K562 (cell line): ENCODE results near the gene RBM5. TPM values are rescaled to one million over a fixed set of nuclear protein-coding genes. Genes with fewer than 3 reads are reported as not detected.
A peak's percentile ranks its signal among the peaks of the same experiment; 100 is the strongest.

Experiments used
- ATAC-seq: fragments of 200-7000 bp; cut with Tn5 transposase; 3 replicates; pipeline ENCODE4 v1.9.1; 2020; ENCODE audit warnings: moderate library complexity
- BruUV-seq: library from RNA; stranded (reverse); fragments of 400-500 nt; replicated peaks from 2 replicates; lab custom pipeline; 2021; lab: Mats Ljungman, UMichigan
- CTCF ChIA-PET: fragments of 300-600 bp; formaldehyde crosslinking; extraction: SDS; loops from one replicate; lab custom pipeline; 2021; ENCODE audit warnings: low intra/inter-chr PET ratio; lab: Yijun Ruan, JAX
- POLR2A ChIA-PET: fragments of 300-600, 350-650 bp; sonication (Branson Sonifier 250); formaldehyde crosslinking; extraction: SDS; loops from one replicate; lab custom pipeline; 2021; ENCODE audit warnings: antibody characterized with exemption, inconsistent platforms; lab: Yijun Ruan, JAX
- DNase-seq, 4 experiments: peaks; one replicate each; pipeline versions ENCODE4 v3.0.0 to v3.0.0-alpha.2; 2011 to 2018; ENCODE audit warnings: low spot score in 3 of 4, mixed read lengths in 3 of 4; ENCODE audit errors: extremely low read depth in 1 of 4
- FAIRE-seq: peaks from 2 replicates; lab custom pipeline; 2011; peaks lifted over from hg19 to GRCh38; lab: Jason Lieb, UNC
- H2AFZ ChIP-seq: 2 replicates; pipeline ENCODE4 v1.6.0; 2011; ENCODE audit warnings: low read depth, low read length, control low read depth, inconsistent platforms
- H3K27ac ChIP-seq: fragments of 200-600 bp; 3 replicates; pipeline ENCODE4 v1.8.0; 2011; ENCODE audit warnings: low read depth, mild to moderate bottlenecking, control low read depth, inconsistent platforms, low read length, moderate library complexity, mixed read lengths; ENCODE audit errors: extremely low read depth
- H3K27me3 ChIP-seq, 2 experiments: fragments of 300-600 bp in 1 of 2; 2 replicates in 1 of 2; 3 replicates in 1 of 2; pipeline versions ENCODE4 v1.6.0 to v1.8.0; 2011; ENCODE audit warnings: inconsistent platforms in 2 of 2, low read length in 2 of 2, mild to moderate bottlenecking in 1 of 2, mixed read lengths in 1 of 2, moderate library complexity in 1 of 2; ENCODE audit not compliant: control insufficient read depth in 2 of 2, insufficient read depth in 2 of 2
- H3K36me3 ChIP-seq: fragments of 300-600 bp; 3 replicates; pipeline ENCODE4 v1.8.0; 2011; ENCODE audit warnings: mild to moderate bottlenecking, low read length, inconsistent platforms; ENCODE audit not compliant: control insufficient read depth, insufficient read depth
- H3K4me1 ChIP-seq, 2 experiments: fragments of 200-600 bp in 1 of 2; replicated peaks in 1 of 2; 2 replicates in 1 of 2; 3 replicates in 1 of 2; pipeline versions ENCODE4 v1.5.1 to v1.8.0; 2011; ENCODE audit warnings: inconsistent platforms in 2 of 2, low read length in 2 of 2, mild to moderate bottlenecking in 1 of 2, mixed read lengths in 1 of 2, moderate library complexity in 1 of 2; ENCODE audit not compliant: control insufficient read depth in 2 of 2, insufficient read depth in 2 of 2
- H3K4me2 ChIP-seq: 2 replicates; pipeline ENCODE4 v1.6.1; 2011; ENCODE audit warnings: low read length, control low read depth, inconsistent platforms, mixed read lengths; ENCODE audit not compliant: insufficient read depth
- H3K4me3 ChIP-seq: fragments of 200-600 bp; sonication (generic), shearing (Covaris generic); 2 replicates; pipeline ENCODE4 v1.5.1; 2016; ENCODE audit warnings: control low read depth, inconsistent platforms
- H3K79me2 ChIP-seq: fragments of 200-600 bp; 3 replicates; pipeline ENCODE4 v1.8.0; 2011; ENCODE audit warnings: low read length, inconsistent platforms; ENCODE audit not compliant: control insufficient read depth, insufficient read depth
- H3K9ac ChIP-seq, 2 experiments: 2 replicates each; pipeline versions ENCODE4 v1.6.0 to v1.6.1; 2011; ENCODE audit warnings: low read depth in 2 of 2, low read length in 2 of 2, control low read depth in 1 of 2, inconsistent platforms in 1 of 2, mild to moderate bottlenecking in 1 of 2, mixed read lengths in 1 of 2; ENCODE audit not compliant: insufficient read depth in 1 of 2
- H3K9me1 ChIP-seq: one replicate; pipeline ENCODE4 v1.6.0; 2011; ENCODE audit warnings: inconsistent platforms, mild to moderate bottlenecking, low read length, moderate library complexity; ENCODE audit not compliant: control insufficient read depth, insufficient read depth
- H3K9me3 ChIP-seq: replicated peaks from 2 replicates; pipeline ENCODE4 v1.5.1; 2011; ENCODE audit warnings: low read depth, low read length, inconsistent platforms; ENCODE audit not compliant: control insufficient read depth, insufficient read depth
- H4K20me1 ChIP-seq: replicated peaks from 2 replicates; pipeline ENCODE4 v1.6.1; 2011; ENCODE audit warnings: low read length, inconsistent platforms, mixed read lengths; ENCODE audit not compliant: control insufficient read depth, insufficient read depth
- SOX6 ChIP-seq: fragments of 450-650 bp; IDR thresholded peaks from 2 replicates; pipeline ENCODE4 v1.6.1; 2014; ENCODE audit warnings: mild to moderate bottlenecking
- TRIM28 ChIP-seq: fragments of 450-650 bp; IDR thresholded peaks from 2 replicates; pipeline ENCODE4 v1.6.1; 2017
- ZFP36 ChIP-seq: fragments of 150-350 bp; IDR thresholded peaks from 2 replicates; pipeline ENCODE4 v1.6.1; 2018; ENCODE audit warnings: low read length, low read depth; ENCODE audit not compliant: partially characterized antibody
- ZNF232 ChIP-seq: sonication (generic); formaldehyde crosslinking; IDR thresholded peaks from 2 replicates; pipeline ENCODE4 v1.8.0; 2022; ENCODE audit warnings: mild to moderate bottlenecking, missing genetic modification reagents
- WGBS: fragments of 100-300 bp; shearing (Covaris generic); methylation state at CpG from one replicate; pipeline ENCODE4 v1.1.6; 2016; ENCODE audit warnings: low coverage, mixed read lengths; ENCODE audit not compliant: insufficient coverage; ENCODE audit errors: missing lambda C conversion rate; 5-methylcytosine and 5-hydroxymethylcytosine counted together
- in situ Hi-C: fragments of 300-500 bp; cut with MboI; formaldehyde crosslinking; loops from 4 replicates; pipeline ENCODE4 v1.15.0; 2018; ENCODE audit warnings: inconsistent platforms, mixed read lengths
- intact Hi-C: fragments of 100-400 bp; cut with micrococcal nuclease; formaldehyde crosslinking; loops from 2 replicates; pipeline ENCODE4 v1.14.2; 2022
- polyA plus RNA-seq, 8 experiments: library from polyadenylated mRNA; depleted of rRNA in 4 of 8; stranded (reverse) in 5 of 8; unstranded in 3 of 8; fragments of >200 nt; fragmentation: Nextera tagmentation in 2 of 8; fragmentation: Illumina TruSeq in 1 of 8; extraction: Ambion mirVana in 2 of 8; extraction: Trizol in 1 of 8; gene quantifications; 2 replicates each; pipeline versions ENCODE4 v1.2.1 to v1.2.3, GENCODE V29; 2011 to 2014; ENCODE audit warnings: inconsistent platforms in 1 of 8, missing spikeins in 1 of 8
- total RNA-seq, 7 experiments: library from RNA; depleted of rRNA in 6 of 7; stranded (reverse); fragments of >200 nt in 6 of 7; fragmentation: Illumina TruSeq in 2 of 7; extraction: Trizol in 2 of 7; gene quantifications; 2 replicates each; pipeline versions ENCODE4 v1.2.1 to v1.2.3, GENCODE V29; 2011 to 2021; ENCODE audit warnings: low replicate concordance in 1 of 7
- TF ChIP-seq, protein P1 (sequence below): sonication (generic); formaldehyde crosslinking; IDR thresholded peaks from 2 replicates; pipeline ENCODE4 v1.9.0; 2022; ENCODE audit warnings: mild to moderate bottlenecking, missing genetic modification reagents
- TF ChIP-seq, protein P2 (sequence below): IDR thresholded peaks from 3 replicates; pipeline ENCODE4 v1.6.1; 2011; ENCODE audit warnings: borderline replicate concordance, mild to moderate bottlenecking, moderate library complexity; ENCODE audit not compliant: insufficient read length; ENCODE audit errors: extremely low read depth
- TF ChIP-seq, protein P3 (sequence below): sonication (generic); formaldehyde crosslinking; IDR thresholded peaks from 2 replicates; pipeline ENCODE4 v1.8.0; 2022; ENCODE audit warnings: mild to moderate bottlenecking, missing genetic modification reagents

Gene RBM5
- total and polyA plus RNA-seq, 9 of the 15 experiments (the other 6 are each of a cell fraction or from before 2014, with no cell fraction given), result 24.5 to 153 (median 81.6) TPM

DNA sequence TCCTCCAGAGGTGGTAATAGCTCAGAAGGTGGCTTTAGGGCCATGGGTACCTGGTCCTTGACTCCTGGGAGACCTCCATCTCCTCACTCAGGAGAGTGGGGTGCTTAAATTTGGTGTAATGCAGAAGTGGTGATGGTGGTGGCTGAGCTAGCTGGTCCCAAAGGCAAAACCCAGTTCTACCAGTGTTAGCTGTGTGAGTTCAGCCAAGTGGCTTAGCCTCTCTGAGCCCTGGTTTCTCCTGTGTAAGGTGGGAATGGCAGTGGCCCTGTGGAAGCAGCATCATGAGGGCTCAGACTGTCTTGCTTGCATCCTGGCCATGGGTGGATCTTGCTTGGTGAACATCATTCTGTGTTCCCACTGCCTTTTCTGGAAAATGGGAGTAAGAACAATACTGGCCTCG lies 75.8 kb downstream of the RBM5 start:
- no peaks in the 10 kb centered on the region for H3K79me2 ChIP-seq
- no peaks in the 10 kb centered on the region for H3K36me3 ChIP-seq
- no peak overlapping the region for H3K4me3 ChIP-seq
- H4K20me1 ChIP-seq, result peaks cover 3% of the 10 kb centered on the region; the same call in 1 of the 2 replicates
- H3K9me3 ChIP-seq, result no peaks in the 10 kb centered on the region
- no peak for ATAC-seq
- intact Hi-C loops, result no loop called here
- POLR2A ChIA-PET, result interaction anchor here (0.7 kb wide), 1 partner anchor 105 kb away, joined by 3 read pairs; no protein-coding TSS in a partner anchor
- TF ChIP-seq, protein P1, sequence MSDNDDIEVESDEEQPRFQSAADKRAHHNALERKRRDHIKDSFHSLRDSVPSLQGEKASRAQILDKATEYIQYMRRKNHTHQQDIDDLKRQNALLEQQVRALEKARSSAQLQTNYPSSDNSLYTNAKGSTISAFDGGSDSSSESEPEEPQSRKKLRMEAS (CRISPR knock-in tag), result no peak
- TF ChIP-seq SOX6 (no peak), TRIM28 (no peak)
- CTCF ChIA-PET, result no interaction called here
- no peak overlapping the region for H3K4me2 ChIP-seq
- BruUV-seq, result no TSS peak
- no peak overlapping the region for H3K9ac ChIP-seq
- no peak overlapping the region for H3K27ac ChIP-seq
- no peaks in the 10 kb centered on the region for H3K9me1 ChIP-seq
- WGBS, result 38% methylated on average over 1 of the region's 1 CpG
- DNase-seq, result no peak
- no peak for FAIRE-seq
- H3K27me3 ChIP-seq, result no peaks in the 10 kb centered on the region
- in situ Hi-C loops, result no loop called here
- no peak overlapping the region for H2AFZ ChIP-seq
- H3K4me1 ChIP-seq, result peaks cover 9 to 37% of the 10 kb centered on the region in 2 experiments; a peak in 4 of 5 replicates

DNA sequence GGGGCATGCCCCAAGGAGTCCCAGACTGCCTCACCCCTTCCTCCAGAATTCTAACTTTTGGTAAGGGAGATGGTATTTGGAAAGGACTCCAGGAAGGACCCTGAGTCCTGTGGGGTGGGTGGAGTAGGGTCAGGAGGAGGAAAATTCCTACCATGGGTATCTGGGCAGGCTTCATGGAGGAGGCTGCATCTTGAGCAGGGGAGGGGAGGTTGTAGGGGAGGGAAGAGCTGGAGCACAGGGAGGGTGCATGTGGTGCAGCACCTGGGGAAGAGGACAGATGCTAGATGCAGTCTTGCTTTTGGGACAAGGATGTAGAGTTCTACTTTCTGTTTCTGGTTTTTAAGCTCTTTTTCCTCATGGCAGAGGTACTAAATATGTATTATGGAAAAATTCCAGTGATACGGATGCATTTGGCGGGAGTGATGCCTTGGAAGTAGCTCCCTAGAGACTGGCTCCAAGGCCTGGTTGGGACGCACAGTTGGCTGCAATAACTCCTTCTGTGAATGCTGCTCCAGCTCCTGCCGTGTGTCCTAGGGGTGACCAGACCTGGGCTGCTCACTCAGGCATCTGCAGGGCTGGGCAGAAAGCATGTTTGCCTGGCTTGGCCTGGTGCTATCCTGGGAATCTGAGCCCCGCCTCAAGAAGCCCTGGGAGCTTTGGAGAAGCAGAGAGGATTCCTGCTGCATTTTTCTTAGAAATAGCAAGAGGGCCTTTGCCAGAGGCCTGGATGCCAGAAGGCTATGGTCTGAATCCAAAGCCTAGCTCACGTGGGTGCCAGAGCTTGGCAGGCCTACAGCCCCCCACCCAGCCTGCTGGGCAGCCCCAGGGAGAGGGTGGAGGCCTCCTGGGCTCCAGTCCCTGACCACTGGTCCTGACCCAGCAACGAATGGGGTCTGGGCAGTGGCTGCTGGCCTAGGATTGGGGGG lies 76.5 kb downstream of the RBM5 start:
- Histone ChIP-seq H3K27me3 (no peaks in the 10 kb centered on the region), H3K4me3 (no peak overlapping the region), H3K9me3 (no peaks in the 10 kb centered on the region), H3K36me3 (no peaks in the 10 kb centered on the region), H3K9me1 (no peaks in the 10 kb centered on the region), H3K9ac (no peak overlapping the region; a peak in 2 of 4 replicates), H3K79me2 (no peaks in the 10 kb centered on the region), H3K4me1 (peaks cover 9 to 34% of the 10 kb centered on the region in 2 experiments; a peak in 4 of 5 replicates), H3K4me2 (no peak overlapping the region), H4K20me1 (peaks cover 3% of the 10 kb centered on the region; the same call in 1 of the 2 replicates), H2AFZ (no peak overlapping the region), H3K27ac (no peak overlapping the region)
- intact Hi-C loops, result no loop called here
- FAIRE-seq, result no peak
- in situ Hi-C loops, result no loop called here
- no TSS peak for BruUV-seq
- DNase-seq, result no peak
- 29% methylated on average over 6 of the region's 7 CpGs for WGBS
- ChIA-PET CTCF (no interaction called here), POLR2A (interaction anchor here (0.6 to 1.3 kb wide), 3 partner anchors 15 to 105 kb away, joined by 4 to 5 read pairs (median 5); no protein-coding TSS in a partner anchor)
- ATAC-seq, result no peak
- TF ChIP-seq, protein P2, sequence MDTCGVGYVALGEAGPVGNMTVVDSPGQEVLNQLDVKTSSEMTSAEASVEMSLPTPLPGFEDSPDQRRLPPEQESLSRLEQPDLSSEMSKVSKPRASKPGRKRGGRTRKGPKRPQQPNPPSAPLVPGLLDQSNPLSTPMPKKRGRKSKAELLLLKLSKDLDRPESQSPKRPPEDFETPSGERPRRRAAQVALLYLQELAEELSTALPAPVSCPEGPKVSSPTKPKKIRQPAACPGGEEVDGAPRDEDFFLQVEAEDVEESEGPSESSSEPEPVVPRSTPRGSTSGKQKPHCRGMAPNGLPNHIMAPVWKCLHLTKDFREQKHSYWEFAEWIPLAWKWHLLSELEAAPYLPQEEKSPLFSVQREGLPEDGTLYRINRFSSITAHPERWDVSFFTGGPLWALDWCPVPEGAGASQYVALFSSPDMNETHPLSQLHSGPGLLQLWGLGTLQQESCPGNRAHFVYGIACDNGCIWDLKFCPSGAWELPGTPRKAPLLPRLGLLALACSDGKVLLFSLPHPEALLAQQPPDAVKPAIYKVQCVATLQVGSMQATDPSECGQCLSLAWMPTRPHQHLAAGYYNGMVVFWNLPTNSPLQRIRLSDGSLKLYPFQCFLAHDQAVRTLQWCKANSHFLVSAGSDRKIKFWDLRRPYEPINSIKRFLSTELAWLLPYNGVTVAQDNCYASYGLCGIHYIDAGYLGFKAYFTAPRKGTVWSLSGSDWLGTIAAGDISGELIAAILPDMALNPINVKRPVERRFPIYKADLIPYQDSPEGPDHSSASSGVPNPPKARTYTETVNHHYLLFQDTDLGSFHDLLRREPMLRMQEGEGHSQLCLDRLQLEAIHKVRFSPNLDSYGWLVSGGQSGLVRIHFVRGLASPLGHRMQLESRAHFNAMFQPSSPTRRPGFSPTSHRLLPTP, result no peak
- TF ChIP-seq, protein P3, sequence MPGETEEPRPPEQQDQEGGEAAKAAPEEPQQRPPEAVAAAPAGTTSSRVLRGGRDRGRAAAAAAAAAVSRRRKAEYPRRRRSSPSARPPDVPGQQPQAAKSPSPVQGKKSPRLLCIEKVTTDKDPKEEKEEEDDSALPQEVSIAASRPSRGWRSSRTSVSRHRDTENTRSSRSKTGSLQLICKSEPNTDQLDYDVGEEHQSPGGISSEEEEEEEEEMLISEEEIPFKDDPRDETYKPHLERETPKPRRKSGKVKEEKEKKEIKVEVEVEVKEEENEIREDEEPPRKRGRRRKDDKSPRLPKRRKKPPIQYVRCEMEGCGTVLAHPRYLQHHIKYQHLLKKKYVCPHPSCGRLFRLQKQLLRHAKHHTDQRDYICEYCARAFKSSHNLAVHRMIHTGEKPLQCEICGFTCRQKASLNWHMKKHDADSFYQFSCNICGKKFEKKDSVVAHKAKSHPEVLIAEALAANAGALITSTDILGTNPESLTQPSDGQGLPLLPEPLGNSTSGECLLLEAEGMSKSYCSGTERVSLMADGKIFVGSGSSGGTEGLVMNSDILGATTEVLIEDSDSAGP (CRISPR knock-in tag), result no peak
- no peak for TF ChIP-seq ZNF232 (CRISPR knock-in tag)
- peak; percentile 58 for TF ChIP-seq ZFP36
